ENCODE results near the gene ANP32A. TPM values are rescaled to one million over a fixed set of nuclear protein-coding genes. Genes with fewer than 3 reads are reported as not detected.
A peak's percentile ranks its signal among the peaks of the same experiment; 100 is the strongest.

Gene ANP32A
- total and polyA plus RNA-seq, 9 of the 15 experiments (the other 6 are each of a cell fraction or from before 2014, with no cell fraction given), result 13.2 to 656 (median 210) TPM

DNA sequence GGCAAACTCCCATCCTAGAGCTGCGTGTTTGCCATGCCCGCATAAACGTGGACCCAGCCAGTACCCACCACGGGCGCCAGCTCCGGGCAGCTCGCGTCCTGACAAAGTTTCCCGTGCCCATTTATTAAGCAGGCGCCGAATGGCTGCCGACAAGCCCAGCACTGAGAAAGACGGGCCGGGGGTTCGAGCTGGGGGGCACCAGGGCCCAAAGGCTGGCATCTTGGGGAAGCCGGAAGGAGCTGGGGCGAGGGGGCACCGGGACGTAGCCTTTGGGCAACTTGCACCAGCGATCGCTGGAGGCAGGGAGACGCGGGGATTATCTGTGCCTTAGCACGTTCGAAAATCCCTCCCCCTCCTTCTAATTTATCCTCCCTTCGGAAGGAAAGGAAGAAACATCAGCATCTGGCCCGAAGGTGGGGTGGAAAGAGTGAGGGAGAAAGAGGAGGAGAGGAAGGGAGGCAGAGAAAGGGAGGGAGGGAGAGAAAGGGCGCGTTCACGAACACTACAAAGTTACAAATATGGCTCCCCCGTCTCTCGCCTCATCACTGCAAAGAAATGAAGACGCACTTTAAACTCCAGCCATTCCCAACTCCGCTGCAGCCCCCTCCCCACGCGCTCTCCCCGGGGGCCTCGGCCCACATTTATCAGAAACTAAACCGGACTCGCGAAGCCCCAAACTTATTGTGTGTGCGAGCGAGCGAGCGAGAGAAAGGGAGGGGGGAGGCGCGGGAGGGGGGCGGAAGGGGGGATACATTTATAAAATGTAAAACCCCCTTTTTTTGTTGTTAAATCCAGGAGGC is 1.0 kb downstream of the ANP32A start (continued):
- TF ChIP-seq, protein P1, sequence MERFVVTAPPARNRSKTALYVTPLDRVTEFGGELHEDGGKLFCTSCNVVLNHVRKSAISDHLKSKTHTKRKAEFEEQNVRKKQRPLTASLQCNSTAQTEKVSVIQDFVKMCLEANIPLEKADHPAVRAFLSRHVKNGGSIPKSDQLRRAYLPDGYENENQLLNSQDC (CRISPR knock-in tag; IDR thresholded peaks at IDR 0.05), result no peak
- TF ChIP-seq POLR2G (IDR thresholded peaks at IDR 0.05; ENCODE audit: low read depth, low read length) (peak; percentile 75), RAD21 (CRISPR knock-in tag; conservative IDR thresholded peaks at IDR 0.05 in 1 of 2, IDR thresholded peaks at IDR 0.05 in 1 of 2) (no peak), NFATC3 (IDR thresholded peaks at IDR 0.05) (no peak), MAZ (CRISPR knock-in tag; conservative IDR thresholded peaks at IDR 0.05 in 1 of 2, IDR thresholded peaks at IDR 0.05 in 1 of 2) (peak; percentile 16 to 41; a peak in 2 of 4 replicates), ZNF324 (CRISPR knock-in tag; IDR thresholded peaks at IDR 0.05) (no peak), BCOR (IDR thresholded peaks at IDR 0.05) (no peak), KAT7 (CRISPR knock-in tag; IDR thresholded peaks at IDR 0.05; ENCODE audit: borderline replicate concordance) (peak; percentile 19; the same call in 1 of the 2 replicates), ZNF75A (CRISPR knock-in tag; IDR thresholded peaks at IDR 0.05) (no peak), KDM5B (IDR thresholded peaks at IDR 0.05; ENCODE audit: insufficient replicate concordance, low read depth, low read length) (peak; percentile 13), BDP1 (IDR thresholded peaks at IDR 0.05; ENCODE audit: insufficient read depth, insufficient read length) (no peak), EP400 (IDR thresholded peaks at IDR 0.05) (peak; percentile 1; the same call in 1 of the 2 replicates)
- TF ChIP-seq, protein P2, sequence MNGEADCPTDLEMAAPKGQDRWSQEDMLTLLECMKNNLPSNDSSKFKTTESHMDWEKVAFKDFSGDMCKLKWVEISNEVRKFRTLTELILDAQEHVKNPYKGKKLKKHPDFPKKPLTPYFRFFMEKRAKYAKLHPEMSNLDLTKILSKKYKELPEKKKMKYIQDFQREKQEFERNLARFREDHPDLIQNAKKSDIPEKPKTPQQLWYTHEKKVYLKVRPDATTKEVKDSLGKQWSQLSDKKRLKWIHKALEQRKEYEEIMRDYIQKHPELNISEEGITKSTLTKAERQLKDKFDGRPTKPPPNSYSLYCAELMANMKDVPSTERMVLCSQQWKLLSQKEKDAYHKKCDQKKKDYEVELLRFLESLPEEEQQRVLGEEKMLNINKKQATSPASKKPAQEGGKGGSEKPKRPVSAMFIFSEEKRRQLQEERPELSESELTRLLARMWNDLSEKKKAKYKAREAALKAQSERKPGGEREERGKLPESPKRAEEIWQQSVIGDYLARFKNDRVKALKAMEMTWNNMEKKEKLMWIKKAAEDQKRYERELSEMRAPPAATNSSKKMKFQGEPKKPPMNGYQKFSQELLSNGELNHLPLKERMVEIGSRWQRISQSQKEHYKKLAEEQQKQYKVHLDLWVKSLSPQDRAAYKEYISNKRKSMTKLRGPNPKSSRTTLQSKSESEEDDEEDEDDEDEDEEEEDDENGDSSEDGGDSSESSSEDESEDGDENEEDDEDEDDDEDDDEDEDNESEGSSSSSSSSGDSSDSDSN (IDR thresholded peaks at IDR 0.05; ENCODE audit: borderline replicate concordance in 1 of 2, low read depth in 2 of 2, low read length in 2 of 2), result peak in 1 of 2 experiments; percentile 25; a peak in 1 of 4 replicates
- TF ChIP-seq, protein P3, sequence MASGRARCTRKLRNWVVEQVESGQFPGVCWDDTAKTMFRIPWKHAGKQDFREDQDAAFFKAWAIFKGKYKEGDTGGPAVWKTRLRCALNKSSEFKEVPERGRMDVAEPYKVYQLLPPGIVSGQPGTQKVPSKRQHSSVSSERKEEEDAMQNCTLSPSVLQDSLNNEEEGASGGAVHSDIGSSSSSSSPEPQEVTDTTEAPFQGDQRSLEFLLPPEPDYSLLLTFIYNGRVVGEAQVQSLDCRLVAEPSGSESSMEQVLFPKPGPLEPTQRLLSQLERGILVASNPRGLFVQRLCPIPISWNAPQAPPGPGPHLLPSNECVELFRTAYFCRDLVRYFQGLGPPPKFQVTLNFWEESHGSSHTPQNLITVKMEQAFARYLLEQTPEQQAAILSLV (tag; IDR thresholded peaks at IDR 0.05), result no peak
- TF ChIP-seq, protein P4, sequence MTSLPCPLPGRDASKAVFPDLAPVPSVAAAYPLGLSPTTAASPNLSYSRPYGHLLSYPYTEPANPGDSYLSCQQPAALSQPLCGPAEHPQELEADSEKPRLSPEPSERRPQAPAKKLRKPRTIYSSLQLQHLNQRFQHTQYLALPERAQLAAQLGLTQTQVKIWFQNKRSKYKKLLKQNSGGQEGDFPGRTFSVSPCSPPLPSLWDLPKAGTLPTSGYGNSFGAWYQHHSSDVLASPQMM (CRISPR knock-in tag; IDR thresholded peaks at IDR 0.05), result no peak
- TF ChIP-seq, protein P5, sequence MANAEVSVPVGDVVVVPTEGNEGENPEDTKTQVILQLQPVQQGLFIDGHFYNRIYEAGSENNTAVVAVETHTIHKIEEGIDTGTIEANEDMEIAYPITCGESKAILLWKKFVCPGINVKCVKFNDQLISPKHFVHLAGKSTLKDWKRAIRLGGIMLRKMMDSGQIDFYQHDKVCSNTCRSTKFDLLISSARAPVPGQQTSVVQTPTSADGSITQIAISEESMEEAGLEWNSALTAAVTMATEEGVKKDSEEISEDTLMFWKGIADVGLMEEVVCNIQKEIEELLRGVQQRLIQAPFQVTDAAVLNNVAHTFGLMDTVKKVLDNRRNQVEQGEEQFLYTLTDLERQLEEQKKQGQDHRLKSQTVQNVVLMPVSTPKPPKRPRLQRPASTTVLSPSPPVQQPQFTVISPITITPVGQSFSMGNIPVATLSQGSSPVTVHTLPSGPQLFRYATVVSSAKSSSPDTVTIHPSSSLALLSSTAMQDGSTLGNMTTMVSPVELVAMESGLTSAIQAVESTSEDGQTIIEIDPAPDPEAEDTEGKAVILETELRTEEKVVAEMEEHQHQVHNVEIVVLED (CRISPR knock-in tag; IDR thresholded peaks at IDR 0.05), result 0 out of 2 replicates have a peak, but pooled peaks have one; percentile 6
- TF ChIP-seq, protein P6, sequence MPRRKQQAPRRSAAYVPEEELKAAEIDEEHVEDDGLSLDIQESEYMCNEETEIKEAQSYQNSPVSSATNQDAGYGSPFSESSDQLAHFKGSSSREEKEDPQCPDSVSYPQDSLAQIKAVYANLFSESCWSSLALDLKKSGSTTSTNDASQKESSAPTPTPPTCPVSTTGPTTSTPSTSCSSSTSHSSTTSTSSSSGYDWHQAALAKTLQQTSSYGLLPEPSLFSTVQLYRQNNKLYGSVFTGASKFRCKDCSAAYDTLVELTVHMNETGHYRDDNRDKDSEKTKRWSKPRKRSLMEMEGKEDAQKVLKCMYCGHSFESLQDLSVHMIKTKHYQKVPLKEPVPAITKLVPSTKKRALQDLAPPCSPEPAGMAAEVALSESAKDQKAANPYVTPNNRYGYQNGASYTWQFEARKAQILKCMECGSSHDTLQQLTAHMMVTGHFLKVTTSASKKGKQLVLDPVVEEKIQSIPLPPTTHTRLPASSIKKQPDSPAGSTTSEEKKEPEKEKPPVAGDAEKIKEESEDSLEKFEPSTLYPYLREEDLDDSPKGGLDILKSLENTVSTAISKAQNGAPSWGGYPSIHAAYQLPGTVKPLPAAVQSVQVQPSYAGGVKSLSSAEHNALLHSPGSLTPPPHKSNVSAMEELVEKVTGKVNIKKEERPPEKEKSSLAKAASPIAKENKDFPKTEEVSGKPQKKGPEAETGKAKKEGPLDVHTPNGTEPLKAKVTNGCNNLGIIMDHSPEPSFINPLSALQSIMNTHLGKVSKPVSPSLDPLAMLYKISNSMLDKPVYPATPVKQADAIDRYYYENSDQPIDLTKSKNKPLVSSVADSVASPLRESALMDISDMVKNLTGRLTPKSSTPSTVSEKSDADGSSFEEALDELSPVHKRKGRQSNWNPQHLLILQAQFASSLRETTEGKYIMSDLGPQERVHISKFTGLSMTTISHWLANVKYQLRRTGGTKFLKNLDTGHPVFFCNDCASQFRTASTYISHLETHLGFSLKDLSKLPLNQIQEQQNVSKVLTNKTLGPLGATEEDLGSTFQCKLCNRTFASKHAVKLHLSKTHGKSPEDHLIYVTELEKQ (CRISPR knock-in tag; IDR thresholded peaks at IDR 0.05), result no peak

Data from K562 (cell line).